ENCODE results near the gene CSKMT. TPM values are rescaled to one million over a fixed set of nuclear protein-coding genes. Genes with fewer than 3 reads are reported as not detected.

The CSKMT gene
- total and polyA plus RNA-seq, 2 donors (not counting 3 experiments of a cell fraction or from before 2014, with no cell fraction given), result 7.8 to 38.1 TPM

DNA sequence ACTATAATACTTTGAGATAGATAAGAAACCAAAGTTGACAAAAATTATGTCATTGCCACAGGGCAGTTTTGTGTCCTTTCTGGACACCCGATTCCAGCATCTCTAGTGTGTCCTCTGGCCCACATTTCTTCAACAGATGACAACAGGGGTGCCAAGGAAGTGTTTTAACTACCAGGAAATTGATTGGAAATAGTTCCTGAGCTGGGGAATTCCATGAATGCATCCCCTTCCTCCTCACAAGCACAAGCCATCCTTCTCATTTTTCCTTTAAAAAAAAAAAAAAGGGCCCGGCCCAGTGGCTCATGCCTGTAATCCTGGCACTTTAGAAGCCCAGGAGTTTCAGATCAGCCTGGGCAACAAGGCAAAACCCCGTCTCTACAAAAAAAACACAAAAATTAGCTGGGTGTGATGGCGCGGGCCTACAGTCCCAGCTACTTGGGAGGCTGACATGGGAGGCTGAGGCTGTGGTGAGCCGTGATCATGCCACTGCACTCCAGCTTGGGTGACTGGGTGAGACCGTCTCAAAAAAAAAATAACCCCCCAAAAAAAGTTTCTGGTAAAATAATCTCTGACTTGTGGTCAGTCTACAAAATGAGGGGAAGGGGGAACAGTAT is 42.5 kb upstream of the CSKMT start:
- FAIRE-seq (no peak), DNase-seq (ENCODE audit: low read depth, low spot score) (no peak)
- peaks cover 15% of the 10 kb centered on the region for H3K4me1 ChIP-seq (ENCODE audit: control insufficient read depth, extremely low read depth, insufficient read depth, low read length)
- H3K27me3 ChIP-seq (ENCODE audit: control insufficient read depth in 2 of 2, insufficient read depth in 2 of 2, low read length in 2 of 2), result no peaks in the 10 kb centered on the region
- POLR2A ChIA-PET, result interaction anchor here (1.1 to 3.1 kb wide), 3 partner anchors 21 to 42 kb away, joined by 5 to 14 read pairs (median 8); partner anchors contain the start of genes C11orf98, CSKMT, MTA2 and TUT1
- H3K79me2 ChIP-seq (ENCODE audit: control insufficient read depth, insufficient read depth, low read length), result peaks cover 6% of the 10 kb centered on the region
- H3K9ac ChIP-seq (replicated peaks; ENCODE audit: extremely low read depth, insufficient read depth, low read length), result peak overlapping the region; percentile 65
- intact Hi-C loops (cut with micrococcal nuclease), result loop anchor here (1.0 to 2.0 kb wide), 2 partner anchors 24 to 32 kb away; partner anchors contain the start of genes GANAB and TUT1
- CTCF ChIA-PET, result interaction anchor here (0.5 to 2.2 kb wide), 6 partner anchors 10 to 228 kb away, joined by 3 to 30 read pairs (median 6); partner anchors contain the start of genes EML3, ROM1 and TUT1
- no peaks in the 10 kb centered on the region for H3K9me3 ChIP-seq (replicated peaks; ENCODE audit: control insufficient read depth, insufficient read depth, low read length)
- TF ChIP-seq, protein P1, sequence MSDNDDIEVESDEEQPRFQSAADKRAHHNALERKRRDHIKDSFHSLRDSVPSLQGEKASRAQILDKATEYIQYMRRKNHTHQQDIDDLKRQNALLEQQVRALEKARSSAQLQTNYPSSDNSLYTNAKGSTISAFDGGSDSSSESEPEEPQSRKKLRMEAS (IDR thresholded peaks at IDR 0.05; ENCODE audit: insufficient read depth, insufficient read length), result no peak
- no peak for TF ChIP-seq POLR2A (IDR thresholded peaks at IDR 0.05; ENCODE audit: low read depth, low read length)
- TF ChIP-seq, protein P2, sequence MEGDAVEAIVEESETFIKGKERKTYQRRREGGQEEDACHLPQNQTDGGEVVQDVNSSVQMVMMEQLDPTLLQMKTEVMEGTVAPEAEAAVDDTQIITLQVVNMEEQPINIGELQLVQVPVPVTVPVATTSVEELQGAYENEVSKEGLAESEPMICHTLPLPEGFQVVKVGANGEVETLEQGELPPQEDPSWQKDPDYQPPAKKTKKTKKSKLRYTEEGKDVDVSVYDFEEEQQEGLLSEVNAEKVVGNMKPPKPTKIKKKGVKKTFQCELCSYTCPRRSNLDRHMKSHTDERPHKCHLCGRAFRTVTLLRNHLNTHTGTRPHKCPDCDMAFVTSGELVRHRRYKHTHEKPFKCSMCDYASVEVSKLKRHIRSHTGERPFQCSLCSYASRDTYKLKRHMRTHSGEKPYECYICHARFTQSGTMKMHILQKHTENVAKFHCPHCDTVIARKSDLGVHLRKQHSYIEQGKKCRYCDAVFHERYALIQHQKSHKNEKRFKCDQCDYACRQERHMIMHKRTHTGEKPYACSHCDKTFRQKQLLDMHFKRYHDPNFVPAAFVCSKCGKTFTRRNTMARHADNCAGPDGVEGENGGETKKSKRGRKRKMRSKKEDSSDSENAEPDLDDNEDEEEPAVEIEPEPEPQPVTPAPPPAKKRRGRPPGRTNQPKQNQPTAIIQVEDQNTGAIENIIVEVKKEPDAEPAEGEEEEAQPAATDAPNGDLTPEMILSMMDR (IDR thresholded peaks at IDR 0.05; ENCODE audit: extremely low read depth in 1 of 2, insufficient read depth in 1 of 2, low read depth in 1 of 2, low read length in 2 of 2), result no peak
- TF ChIP-seq POLR2AphosphoS5 (IDR thresholded peaks at IDR 0.05; ENCODE audit: insufficient read depth, low read depth, low read length), result no peak
- no peak for TF ChIP-seq GATA2 (IDR thresholded peaks at IDR 0.05; ENCODE audit: insufficient read depth, insufficient read length, low read depth, low read length)
- no peak for TF ChIP-seq MYC (IDR thresholded peaks at IDR 0.05; ENCODE audit: low read depth, low read length)
- TF ChIP-seq EZH2 (IDR thresholded peaks at IDR 0.05; ENCODE audit: borderline replicate concordance, low read depth, low read length, severe bottlenecking), result no peak
- TF ChIP-seq FOS (IDR thresholded peaks at IDR 0.05; ENCODE audit: borderline replicate concordance, insufficient read depth, low read length), result no peak
- no peak for TF ChIP-seq JUN (IDR thresholded peaks at IDR 0.05; ENCODE audit: borderline replicate concordance, insufficient read depth, insufficient read length, low read depth)
- peak overlapping the region; percentile 18 for H3K4me2 ChIP-seq (ENCODE audit: insufficient read depth, low read length)
- dilution Hi-C loops (cut with MboI; ENCODE audit: extremely low pct_ligation_motif_present, low sequenced_read_pairs), result no loop called here
- BruUV-seq (replicated peaks), result TSS peak; percentile 97
- H3K4me3 ChIP-seq (replicated peaks in 1 of 3; ENCODE audit: insufficient read depth in 1 of 3, low read depth in 1 of 3, low read length in 3 of 3), result no peak overlapping the region
- no peaks in the 10 kb centered on the region for H3K9me1 ChIP-seq (replicated peaks; ENCODE audit: control insufficient read depth, extremely low read depth, insufficient read depth, low read length)
- peaks cover 8 to 23% of the 10 kb centered on the region in 2 experiments for H3K36me3 ChIP-seq (ENCODE audit: control insufficient read depth in 2 of 2, extremely low read depth in 1 of 2, insufficient read depth in 2 of 2, low read length in 2 of 2)
- H2AFZ ChIP-seq (ENCODE audit: low read depth, low read length), result peak overlapping the region; percentile 41
- H3K27ac ChIP-seq (ENCODE audit: insufficient read depth, low read depth, low read length), result peak overlapping the region; percentile 88
- no peaks in the 10 kb centered on the region for H4K20me1 ChIP-seq (replicated peaks; ENCODE audit: control insufficient read depth, extremely low read depth, insufficient read depth, low read length)

Measured in endothelial cell of umbilical vein (primary cell).